Measurements from ENCODE around the gene GAB3.

DNA sequence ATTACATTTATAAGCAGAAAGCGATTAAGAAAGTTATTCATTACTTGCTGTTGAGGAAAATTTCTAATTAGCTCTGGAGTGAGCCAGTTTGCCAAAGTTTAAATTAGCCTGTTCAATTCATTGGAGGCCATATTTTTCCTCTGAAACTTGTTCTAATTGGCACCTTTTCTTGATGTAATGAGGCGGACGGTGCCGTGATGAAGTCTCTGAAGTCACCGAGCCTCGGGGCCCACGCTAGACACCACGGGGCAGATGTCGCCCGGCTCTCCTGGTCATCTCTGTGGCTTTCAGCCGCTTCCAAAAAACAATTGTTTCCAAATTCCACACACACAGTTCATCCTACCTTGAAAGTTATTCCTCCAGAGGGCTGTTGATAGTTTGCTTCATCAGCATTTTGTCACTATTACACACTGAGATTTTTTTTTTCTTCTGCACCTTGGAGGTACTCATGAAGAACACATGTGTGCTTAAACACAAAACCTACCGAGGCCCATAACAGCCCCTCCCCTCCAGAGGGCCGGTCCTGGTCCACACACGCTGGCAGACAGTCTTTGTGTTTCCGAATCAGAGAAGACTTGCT lies 93.6 kb downstream of the GAB3 start:
- TF ChIP-seq, protein P1, sequence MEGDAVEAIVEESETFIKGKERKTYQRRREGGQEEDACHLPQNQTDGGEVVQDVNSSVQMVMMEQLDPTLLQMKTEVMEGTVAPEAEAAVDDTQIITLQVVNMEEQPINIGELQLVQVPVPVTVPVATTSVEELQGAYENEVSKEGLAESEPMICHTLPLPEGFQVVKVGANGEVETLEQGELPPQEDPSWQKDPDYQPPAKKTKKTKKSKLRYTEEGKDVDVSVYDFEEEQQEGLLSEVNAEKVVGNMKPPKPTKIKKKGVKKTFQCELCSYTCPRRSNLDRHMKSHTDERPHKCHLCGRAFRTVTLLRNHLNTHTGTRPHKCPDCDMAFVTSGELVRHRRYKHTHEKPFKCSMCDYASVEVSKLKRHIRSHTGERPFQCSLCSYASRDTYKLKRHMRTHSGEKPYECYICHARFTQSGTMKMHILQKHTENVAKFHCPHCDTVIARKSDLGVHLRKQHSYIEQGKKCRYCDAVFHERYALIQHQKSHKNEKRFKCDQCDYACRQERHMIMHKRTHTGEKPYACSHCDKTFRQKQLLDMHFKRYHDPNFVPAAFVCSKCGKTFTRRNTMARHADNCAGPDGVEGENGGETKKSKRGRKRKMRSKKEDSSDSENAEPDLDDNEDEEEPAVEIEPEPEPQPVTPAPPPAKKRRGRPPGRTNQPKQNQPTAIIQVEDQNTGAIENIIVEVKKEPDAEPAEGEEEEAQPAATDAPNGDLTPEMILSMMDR (conservative IDR thresholded peaks at IDR 0.05; ENCODE audit: low read depth, low read length) = no peak
- TF ChIP-seq, protein P2, sequence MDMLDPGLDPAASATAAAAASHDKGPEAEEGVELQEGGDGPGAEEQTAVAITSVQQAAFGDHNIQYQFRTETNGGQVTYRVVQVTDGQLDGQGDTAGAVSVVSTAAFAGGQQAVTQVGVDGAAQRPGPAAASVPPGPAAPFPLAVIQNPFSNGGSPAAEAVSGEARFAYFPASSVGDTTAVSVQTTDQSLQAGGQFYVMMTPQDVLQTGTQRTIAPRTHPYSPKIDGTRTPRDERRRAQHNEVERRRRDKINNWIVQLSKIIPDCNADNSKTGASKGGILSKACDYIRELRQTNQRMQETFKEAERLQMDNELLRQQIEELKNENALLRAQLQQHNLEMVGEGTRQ (IDR thresholded peaks at IDR 0.05; ENCODE audit: low read depth, low read length) = no peak
- TF ChIP-seq SMC3 (IDR thresholded peaks at IDR 0.05; ENCODE audit: low read depth, low read length) (no peak), CEBPB (IDR thresholded peaks at IDR 0.05; ENCODE audit: low read depth, low read length) (no peak), RAD21 (IDR thresholded peaks at IDR 0.05; ENCODE audit: low read length) (no peak), RCOR1 (IDR thresholded peaks at IDR 0.05; ENCODE audit: insufficient replicate concordance, low read length) (no peak), POLR2A (IDR thresholded peaks at IDR 0.05; ENCODE audit: low read depth, low read length) (no peak), FOS (IDR thresholded peaks at IDR 0.05; ENCODE audit: low read depth, low read length) (no peak), BHLHE40 (IDR thresholded peaks at IDR 0.05; ENCODE audit: low read depth, low read length) (no peak)
